PC-3 (cell line): ENCODE results near the gene MCHR1. TPM values are rescaled to one million over a fixed set of nuclear protein-coding genes. Genes with fewer than 3 reads are reported as not detected.

ENCODE experiments used
- ATAC-seq: fragments of 200-7000 bp; cut with Tn5 transposase; 2 replicates; pipeline ENCODE4 v1.9.1; 2020; ENCODE audit warnings: mild to moderate bottlenecking, moderate library complexity
- BruUV-seq: library from RNA; stranded (reverse); fragments of 400-500 nt; replicated peaks from 2 replicates; lab custom pipeline; 2021; lab: Mats Ljungman, UMichigan
- CTCF ChIA-PET: fragments of 300-600 bp; sonication (Branson Sonifier 250); formaldehyde crosslinking; loops from one replicate; lab custom pipeline; 2022; ENCODE audit warnings: antibody characterized with exemption; lab: Charles Lee
- POLR2A ChIA-PET: fragments of 300-600 bp; sonication (Branson Sonifier 250); formaldehyde crosslinking; loops from one replicate; lab custom pipeline; 2022; ENCODE audit warnings: antibody characterized with exemption; ENCODE audit not compliant: unreplicated experiment; lab: Charles Lee
- DNase-seq: peaks from one replicate; pipeline ENCODE4 v3.0.0-alpha.2; 2015
- H2AFZ ChIP-seq: fragments of 300-600 bp; sonication (generic); 2 replicates; pipeline ENCODE4 v1.6.0; 2016; ENCODE audit warnings: antibody characterized with exemption, low read length
- H3F3A ChIP-seq: fragments of 300-600 bp; sonication (generic); one replicate; pipeline ENCODE4 v1.6.0; 2017; ENCODE audit warnings: antibody characterized with exemption, low read length, control low read depth, mild to moderate bottlenecking; ENCODE audit not compliant: unreplicated experiment
- H3K27ac ChIP-seq: fragments of 300-600 bp; sonication (generic); 2 replicates; pipeline ENCODE4 v1.5.1; 2016; ENCODE audit warnings: mild to moderate bottlenecking, low read length
- H3K27me3 ChIP-seq: fragments of 300-600 bp; sonication (generic); 2 replicates; pipeline ENCODE4 v1.6.1; 2016; ENCODE audit warnings: low read length, mixed read lengths
- H3K36me3 ChIP-seq: fragments of 300-600 bp; sonication (generic); 2 replicates; pipeline ENCODE4 v1.6.1; 2016; ENCODE audit warnings: low read depth, mixed run types, low read length, mixed read lengths
- H3K4me1 ChIP-seq: fragments of 300-600 bp; sonication (generic); 2 replicates; pipeline ENCODE4 v1.5.1; 2016; ENCODE audit warnings: low read length; ENCODE audit not compliant: insufficient read depth
- H3K4me2 ChIP-seq: fragments of 300-600 bp; sonication (generic); 2 replicates; pipeline ENCODE4 v1.6.0; 2016; ENCODE audit warnings: low read length
- H3K4me3 ChIP-seq: fragments of 300-600 bp; sonication (generic); 2 replicates; pipeline ENCODE4 v1.5.1; 2016; ENCODE audit warnings: mild to moderate bottlenecking, low read length, mixed read lengths
- H3K79me2 ChIP-seq: fragments of 300-600 bp; sonication (generic); 2 replicates; pipeline ENCODE4 v1.6.1; 2017; ENCODE audit warnings: low read length, mixed read lengths
- H3K9ac ChIP-seq: fragments of 300-600 bp; sonication (generic); 2 replicates; pipeline ENCODE4 v1.6.0; 2016; ENCODE audit warnings: mild to moderate bottlenecking, low read length
- H3K9me2 ChIP-seq: fragments of 300-600 bp; sonication (generic); replicated peaks from 2 replicates; pipeline ENCODE4 v1.6.1; 2016; ENCODE audit warnings: mixed run types, low read length, mixed read lengths
- H3K9me3 ChIP-seq: fragments of 300-600 bp; sonication (generic); 2 replicates; pipeline ENCODE4 v1.6.1; 2016; ENCODE audit warnings: low read length, mixed read lengths
- H4K20me1 ChIP-seq: fragments of 300-600 bp; sonication (generic); 2 replicates; pipeline ENCODE4 v1.6.1; 2016; ENCODE audit warnings: low read length, mixed read lengths
- EZH2 ChIP-seq: fragments of 300-600 bp; sonication (generic); IDR thresholded peaks from one replicate; pipeline ENCODE4 v1.6.1; 2017; ENCODE audit warnings: antibody characterized with exemption, mild to moderate bottlenecking, low read length; ENCODE audit not compliant: unreplicated experiment
- EZH2phosphoT487 ChIP-seq: fragments of 300-600 bp; sonication (generic); IDR thresholded peaks from 2 replicates; pipeline ENCODE4 v1.6.1; 2018; ENCODE audit warnings: mild to moderate bottlenecking, antibody characterized with exemption, low read length, borderline replicate concordance
- intact Hi-C: fragments of 100-400 bp; cut with micrococcal nuclease; formaldehyde crosslinking; loops from 2 replicates; pipeline ENCODE4 v1.9.0; 2023
- total RNA-seq: library from RNA; depleted of rRNA; stranded (reverse); fragments of >200 nt; gene quantifications from 2 replicates; pipeline ENCODE4 v1.2.3, GENCODE V29; 2014
- TF ChIP-seq, protein P1 (sequence below): fragments of 300-600 bp; sonication (generic); conservative IDR thresholded peaks from 2 replicates; pipeline ENCODE4 v1.5.1; 2017; ENCODE audit warnings: antibody characterized with exemption, low read depth, mild to moderate bottlenecking, low read length

The MCHR1 gene
- total RNA-seq, 1 experiment from 2014 or later = not detected

DNA sequence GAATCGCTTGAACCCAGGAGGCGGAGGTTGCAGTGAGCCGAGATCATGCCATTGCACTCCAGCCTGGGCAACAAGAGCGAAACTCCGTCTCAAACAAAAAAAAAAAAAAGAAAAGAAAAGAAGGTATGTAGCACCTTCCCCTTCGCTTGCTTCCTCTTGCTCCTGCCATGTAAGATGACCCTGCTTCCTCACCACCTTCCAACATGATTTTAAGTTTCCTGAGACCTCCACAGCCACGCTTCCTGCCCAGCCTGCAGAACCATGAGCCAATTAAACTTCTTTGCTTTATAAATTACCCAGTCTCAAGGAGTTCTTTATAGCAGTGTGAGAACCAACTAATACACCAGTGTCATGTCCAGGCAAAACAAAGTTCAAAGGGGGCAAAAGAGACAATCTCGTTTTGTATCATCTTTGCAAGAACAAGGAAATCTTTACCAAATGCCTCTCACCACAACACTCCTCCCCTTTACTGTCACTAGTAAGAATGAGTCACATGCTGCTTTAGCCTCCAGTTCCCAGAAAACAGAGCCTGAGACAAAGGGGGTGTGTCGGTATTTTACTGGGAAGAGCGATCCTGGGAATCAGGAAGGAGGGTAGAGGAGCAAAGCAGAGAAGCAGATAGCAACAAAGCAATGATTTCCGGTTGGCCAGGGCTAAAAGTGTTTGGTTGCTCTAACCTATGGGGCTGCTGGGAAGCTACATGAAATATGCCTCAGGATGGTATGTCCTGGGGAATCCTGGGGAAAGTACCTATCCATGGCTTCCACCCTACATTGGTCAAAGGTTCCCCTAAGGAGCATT is 10.5 kb upstream of the MCHR1 start:
- TF ChIP-seq EZH2phosphoT487 = no peak
- TF ChIP-seq EZH2 = no peak
- TF ChIP-seq, protein P1, sequence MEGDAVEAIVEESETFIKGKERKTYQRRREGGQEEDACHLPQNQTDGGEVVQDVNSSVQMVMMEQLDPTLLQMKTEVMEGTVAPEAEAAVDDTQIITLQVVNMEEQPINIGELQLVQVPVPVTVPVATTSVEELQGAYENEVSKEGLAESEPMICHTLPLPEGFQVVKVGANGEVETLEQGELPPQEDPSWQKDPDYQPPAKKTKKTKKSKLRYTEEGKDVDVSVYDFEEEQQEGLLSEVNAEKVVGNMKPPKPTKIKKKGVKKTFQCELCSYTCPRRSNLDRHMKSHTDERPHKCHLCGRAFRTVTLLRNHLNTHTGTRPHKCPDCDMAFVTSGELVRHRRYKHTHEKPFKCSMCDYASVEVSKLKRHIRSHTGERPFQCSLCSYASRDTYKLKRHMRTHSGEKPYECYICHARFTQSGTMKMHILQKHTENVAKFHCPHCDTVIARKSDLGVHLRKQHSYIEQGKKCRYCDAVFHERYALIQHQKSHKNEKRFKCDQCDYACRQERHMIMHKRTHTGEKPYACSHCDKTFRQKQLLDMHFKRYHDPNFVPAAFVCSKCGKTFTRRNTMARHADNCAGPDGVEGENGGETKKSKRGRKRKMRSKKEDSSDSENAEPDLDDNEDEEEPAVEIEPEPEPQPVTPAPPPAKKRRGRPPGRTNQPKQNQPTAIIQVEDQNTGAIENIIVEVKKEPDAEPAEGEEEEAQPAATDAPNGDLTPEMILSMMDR = no peak
- Histone ChIP-seq H3K4me2 (no peak overlapping the region), H3K79me2 (no peaks in the 10 kb centered on the region), H4K20me1 (no peaks in the 10 kb centered on the region), H3K4me3 (no peak overlapping the region), H3K9ac (no peak overlapping the region), H3K9me2 (no peaks in the 10 kb centered on the region), H3K27ac (peak overlapping the region; percentile 28; the same call in 1 of the 2 replicates), H3K27me3 (no peaks in the 10 kb centered on the region), H3K4me1 (no peaks in the 10 kb centered on the region), H3F3A (no peaks in the 10 kb centered on the region), H3K36me3 (no peaks in the 10 kb centered on the region), H2AFZ (no peak overlapping the region), H3K9me3 (no peaks in the 10 kb centered on the region)
- ATAC-seq = peak; percentile 46; the same call in 1 of the 2 replicates
- CTCF ChIA-PET = no interaction called here
- peak; percentile 55 for DNase-seq
- intact Hi-C loops = no loop called here
- POLR2A ChIA-PET = no interaction called here
- no TSS peak for BruUV-seq

DNA sequence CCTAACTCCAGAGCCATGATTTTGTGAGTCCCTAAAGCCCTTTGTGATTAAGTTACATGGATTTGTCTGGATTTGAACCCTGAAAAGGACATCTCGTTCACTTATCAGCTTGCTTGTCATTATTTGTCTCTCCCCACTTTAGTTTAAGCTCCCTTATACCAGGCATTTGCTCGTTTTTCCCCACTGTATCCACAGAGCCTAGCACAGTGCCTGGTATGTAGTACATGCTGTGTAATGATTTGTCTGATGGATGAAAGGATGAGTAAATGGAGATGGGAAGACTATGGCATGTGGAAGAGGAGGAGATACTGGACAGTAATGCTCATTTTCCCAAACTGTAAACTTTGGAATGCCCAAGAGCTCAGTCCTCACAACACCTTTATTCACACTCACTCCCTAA is 9.2 kb upstream of the MCHR1 start:
- no peaks in the 10 kb centered on the region for H4K20me1 ChIP-seq
- no peaks in the 10 kb centered on the region for H3K4me1 ChIP-seq
- no peak overlapping the region for H2AFZ ChIP-seq
- ChIA-PET POLR2A (no interaction called here), CTCF (no interaction called here)
- no TSS peak for BruUV-seq
- no peaks in the 10 kb centered on the region for H3K27me3 ChIP-seq
- no peaks in the 10 kb centered on the region for H3K36me3 ChIP-seq
- H3K4me2 ChIP-seq = no peak overlapping the region
- intact Hi-C loops = no loop called here
- H3K9me3 ChIP-seq = no peaks in the 10 kb centered on the region
- TF ChIP-seq EZH2phosphoT487 (no peak), EZH2 (no peak)
- TF ChIP-seq, protein P1 = no peak
- H3K27ac ChIP-seq = no peak overlapping the region
- no peak overlapping the region for H3K9ac ChIP-seq
- H3K9me2 ChIP-seq = no peaks in the 10 kb centered on the region
- H3K79me2 ChIP-seq = no peaks in the 10 kb centered on the region
- DNase-seq (no peak), ATAC-seq (no peak)
- H3K4me3 ChIP-seq = no peak overlapping the region
- no peaks in the 10 kb centered on the region for H3F3A ChIP-seq

DNA sequence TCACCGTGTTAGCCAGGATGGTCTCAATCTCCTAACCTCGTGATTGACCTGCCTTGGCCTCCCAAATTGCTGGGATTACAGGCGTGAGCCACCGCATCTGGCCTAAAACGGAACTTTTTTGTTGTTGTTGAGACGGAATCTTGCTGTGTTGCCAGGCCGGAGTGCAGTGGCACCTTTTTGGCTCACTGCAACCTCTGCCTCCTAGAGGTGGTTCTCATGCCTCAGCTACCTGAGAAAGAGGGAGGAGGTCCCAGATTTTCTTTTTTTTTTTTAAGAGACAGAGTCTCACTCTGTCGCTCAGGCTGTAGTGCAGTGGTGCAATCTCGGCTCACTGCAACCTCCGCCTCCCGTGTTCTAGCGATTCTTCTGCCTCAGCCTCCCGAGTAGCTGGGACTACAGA is 7.9 kb upstream of the MCHR1 start:
- no peak overlapping the region for H3K9ac ChIP-seq
- H3K9me2 ChIP-seq = no peaks in the 10 kb centered on the region
- no peak overlapping the region for H3K4me3 ChIP-seq
- ChIA-PET POLR2A (no interaction called here), CTCF (no interaction called here)
- no peaks in the 10 kb centered on the region for H3F3A ChIP-seq
- no peaks in the 10 kb centered on the region for H3K4me1 ChIP-seq
- no peak overlapping the region for H2AFZ ChIP-seq
- no TSS peak for BruUV-seq
- no peak for DNase-seq
- no peaks in the 10 kb centered on the region for H3K79me2 ChIP-seq
- no peaks in the 10 kb centered on the region for H4K20me1 ChIP-seq
- intact Hi-C loops = no loop called here
- TF ChIP-seq, protein P1 = no peak
- TF ChIP-seq EZH2 (no peak), EZH2phosphoT487 (no peak)
- no peak overlapping the region for H3K4me2 ChIP-seq
- H3K36me3 ChIP-seq = no peaks in the 10 kb centered on the region
- no peaks in the 10 kb centered on the region for H3K27me3 ChIP-seq
- H3K27ac ChIP-seq = no peak overlapping the region
- no peaks in the 10 kb centered on the region for H3K9me3 ChIP-seq
- ATAC-seq = no peak
